HG03097 (cell line): ENCODE results near the gene SSBP3.

Source experiments
- ATAC-seq: cut with Tn5 transposase; IDR thresholded peaks from one replicate; pipeline ENCODE4 v1.9.1; 2021; ENCODE audit not compliant: unreplicated experiment, low FRiP score

The SSBP3 gene

DNA sequence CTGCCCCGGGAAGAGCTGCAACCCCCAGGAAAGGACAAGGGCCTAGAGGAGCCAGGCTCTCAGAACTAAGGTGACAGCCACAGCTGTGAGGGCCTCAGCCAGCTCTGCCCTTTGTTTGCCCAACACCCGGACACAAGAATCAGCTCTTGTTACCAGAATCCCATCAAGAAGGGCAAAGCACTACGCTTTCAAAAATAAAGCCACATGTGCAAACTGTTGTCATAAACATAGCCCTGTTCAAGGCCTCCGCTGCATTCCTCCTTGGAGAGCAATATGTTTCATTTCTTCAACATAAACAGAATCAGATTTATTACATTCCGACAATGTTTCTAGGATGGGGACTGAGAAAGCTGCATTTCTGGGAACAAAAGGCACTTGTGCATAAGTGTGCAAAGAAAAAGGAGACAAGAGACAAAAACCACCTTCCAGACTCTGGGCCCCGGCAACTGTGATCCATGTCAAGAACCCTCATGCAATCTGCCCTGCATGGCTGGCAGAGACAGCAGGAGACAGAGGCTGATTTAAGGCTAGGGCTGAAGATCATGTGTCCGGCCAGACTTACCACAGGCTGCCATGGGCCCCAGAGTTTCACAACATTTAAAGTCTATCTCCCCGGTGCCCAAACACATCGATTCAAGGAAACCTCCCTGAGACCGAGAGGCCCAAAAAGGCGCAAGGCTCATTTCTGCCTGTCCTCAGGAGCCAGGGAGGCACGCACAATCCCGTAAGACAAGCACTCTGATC is 71.0 kb downstream of the SSBP3 start:
- ATAC-seq: no peak

DNA sequence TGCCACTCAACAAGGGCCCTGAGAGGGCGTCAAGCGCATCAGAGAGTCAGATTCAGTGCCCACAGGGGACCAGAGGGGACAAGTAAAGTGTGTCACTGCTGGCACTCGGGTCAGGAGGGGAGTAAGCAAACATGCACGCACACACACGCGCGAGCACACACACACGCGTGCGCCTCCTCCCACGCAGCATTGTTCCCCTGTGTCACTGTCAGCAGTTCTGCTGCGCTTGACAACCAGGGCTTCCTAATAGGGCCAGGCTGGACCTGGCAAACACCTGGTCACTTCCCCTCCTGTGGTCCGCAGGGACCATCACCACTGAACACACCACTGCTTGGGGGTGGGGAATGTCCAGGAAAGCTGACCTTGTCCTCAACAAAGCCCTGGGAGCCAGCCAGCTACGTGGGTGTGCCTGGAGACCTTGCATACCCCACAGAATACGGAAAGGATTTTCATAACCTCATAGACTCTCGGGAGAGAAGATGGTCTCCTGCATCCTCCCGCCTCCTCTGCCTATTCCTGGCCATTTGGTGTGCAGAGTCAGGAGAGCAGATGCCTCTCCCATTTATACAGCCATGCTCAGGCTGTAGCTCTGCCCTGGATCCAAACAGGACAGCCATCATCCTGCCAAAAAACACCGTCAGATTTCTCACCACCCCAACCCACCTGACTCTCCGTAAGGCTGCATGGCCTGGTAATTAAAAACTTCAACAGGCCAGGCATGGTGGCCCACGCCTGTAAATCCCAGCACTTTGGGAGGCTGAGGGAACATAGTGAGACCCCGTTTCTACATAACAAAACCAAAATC is 73.2 kb downstream of the SSBP3 start:
- no peak for ATAC-seq

GRCh38 chr1:54331843-54332463 is 74.2 kb downstream of the SSBP3 start:
- no peak for ATAC-seq

GRCh38 chr1:54331091-54331772 is 75.0 kb downstream of the SSBP3 start:
- no peak for ATAC-seq

- no peak for ATAC-seq
These were observed 76.7 kb downstream of the SSBP3 start for GRCh38 chr1:54329312-54330003.

DNA sequence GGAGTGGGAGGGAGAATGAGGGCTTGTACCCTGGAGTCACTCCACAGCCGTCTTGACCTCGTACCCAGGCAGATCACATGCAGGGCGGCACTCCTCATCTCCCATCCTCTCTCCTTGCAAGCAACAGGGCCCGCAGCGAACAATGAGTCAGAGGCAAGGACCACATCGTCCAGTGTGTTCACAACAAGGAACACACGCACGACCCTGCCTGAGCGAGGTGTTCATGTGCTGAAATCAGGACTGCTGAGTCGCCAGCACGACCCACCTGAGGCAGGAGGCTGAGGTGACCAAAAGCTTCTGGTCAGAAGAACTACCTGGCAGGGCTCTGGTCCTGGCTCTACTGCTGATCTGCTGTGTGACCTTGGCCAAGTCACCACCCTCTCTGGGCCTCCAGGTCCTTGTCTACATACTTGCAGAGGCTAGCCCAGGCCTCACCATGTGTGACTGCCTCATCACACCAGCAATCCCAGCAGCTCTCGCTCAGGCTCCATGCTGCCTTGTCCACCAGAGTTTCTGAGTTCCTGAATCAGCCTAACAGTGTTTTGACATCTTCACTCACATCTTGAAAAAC is 78.0 kb downstream of the SSBP3 start:
- ATAC-seq: no peak

DNA sequence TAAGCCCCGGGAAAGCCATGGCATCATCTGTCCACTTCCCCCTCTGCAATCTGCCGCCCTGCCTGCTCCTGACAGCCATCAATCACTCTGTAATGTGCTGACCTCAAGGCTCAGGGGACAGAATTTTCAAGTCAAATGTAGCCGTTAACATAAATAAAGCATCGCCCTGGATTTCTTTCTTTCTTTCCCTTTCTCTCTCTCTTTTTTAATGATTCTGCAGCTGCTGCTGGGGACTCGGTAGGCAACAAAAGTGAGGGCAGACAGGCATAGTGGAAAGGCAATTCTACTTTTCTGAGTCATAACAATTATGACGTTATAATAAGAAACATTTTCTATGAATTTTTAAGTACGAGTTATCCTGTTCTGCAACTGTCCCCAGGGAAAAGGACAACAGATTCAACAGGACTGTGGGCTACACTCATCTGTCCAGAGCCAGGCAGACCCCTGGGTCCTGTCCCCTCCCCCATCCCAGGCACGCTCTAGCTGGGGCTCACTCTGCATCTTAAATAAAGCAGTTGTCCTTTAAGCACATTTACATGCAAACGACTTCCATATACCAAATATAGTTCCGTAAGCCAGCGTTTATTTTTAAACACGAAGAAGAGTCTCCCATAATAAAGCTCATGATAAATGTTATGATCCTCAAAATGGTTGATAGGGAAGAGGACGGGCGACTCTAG is 78.7 kb downstream of the SSBP3 start:
- no peak for ATAC-seq

GRCh38 chr1:54326543-54327385 is 79.4 kb downstream of the SSBP3 start:
- ATAC-seq: no peak

- no peak for ATAC-seq
These were observed 80.3 kb downstream of the SSBP3 start for GRCh38 chr1:54325703-54326461.

DNA sequence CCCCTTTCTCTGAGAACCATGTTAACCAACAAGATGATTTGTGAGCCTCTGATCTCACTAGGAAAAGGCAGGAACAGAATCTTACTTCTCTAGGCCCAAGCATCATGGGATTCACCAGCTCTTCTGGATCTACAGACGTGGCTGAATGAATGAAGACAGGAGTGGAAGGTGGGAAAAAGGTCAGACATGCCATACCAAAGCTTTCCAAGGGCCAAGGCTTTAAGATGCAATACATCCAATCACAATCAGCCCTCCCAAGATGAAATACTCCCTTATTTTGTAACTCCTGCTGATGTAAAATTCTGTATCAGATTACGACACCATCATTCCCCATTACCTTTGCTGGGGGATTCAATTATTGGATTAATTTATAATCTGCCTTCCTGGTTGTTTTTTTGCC is 80.9 kb downstream of the SSBP3 start:
- ATAC-seq: no peak

DNA sequence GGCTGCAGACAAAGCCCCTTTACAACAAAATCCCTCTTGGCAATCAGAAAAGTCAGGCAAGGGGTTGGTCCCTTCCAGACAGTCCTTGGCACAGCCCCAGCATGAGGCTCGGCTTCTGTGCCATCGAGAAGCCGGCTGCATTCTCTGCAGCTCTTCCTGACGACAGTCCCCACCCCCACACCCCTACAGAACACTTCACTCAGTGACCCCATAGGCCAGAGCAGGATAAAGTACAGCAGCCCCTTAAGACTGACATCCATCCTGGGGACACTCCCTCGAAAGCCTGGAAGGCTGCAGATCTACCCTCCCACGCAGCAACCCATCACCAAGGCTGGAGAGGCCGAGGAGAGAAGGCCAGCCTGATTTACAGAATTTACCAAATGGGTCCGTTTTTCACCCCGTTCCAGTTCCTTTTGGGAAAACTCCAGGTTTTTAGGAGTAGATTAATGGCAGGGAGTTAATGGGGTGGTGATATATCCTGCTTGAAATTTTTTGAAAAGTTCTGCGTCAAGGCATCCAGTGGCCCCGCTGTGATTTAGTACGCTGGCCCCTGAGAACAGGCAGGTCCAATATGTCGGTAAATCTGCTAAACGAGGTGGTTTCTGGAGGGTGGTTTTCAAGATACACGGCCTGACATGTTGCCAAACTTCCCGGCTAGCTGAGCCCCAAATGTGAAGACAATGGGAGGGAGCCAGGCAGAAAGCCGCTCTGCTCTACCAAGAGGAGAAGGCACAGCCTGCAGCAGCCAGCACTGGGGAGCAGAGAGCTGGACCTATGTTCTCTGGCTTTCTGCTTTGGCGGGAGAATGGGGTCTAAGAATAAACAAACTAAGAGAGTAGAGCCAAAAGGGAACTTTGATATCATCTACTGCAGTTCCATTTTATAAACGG is 81.7 kb downstream of the SSBP3 start:
- ATAC-seq: no peak

GRCh38 chr1:54323921-54324250 is 82.3 kb downstream of the SSBP3 start:
- ATAC-seq: no peak

DNA sequence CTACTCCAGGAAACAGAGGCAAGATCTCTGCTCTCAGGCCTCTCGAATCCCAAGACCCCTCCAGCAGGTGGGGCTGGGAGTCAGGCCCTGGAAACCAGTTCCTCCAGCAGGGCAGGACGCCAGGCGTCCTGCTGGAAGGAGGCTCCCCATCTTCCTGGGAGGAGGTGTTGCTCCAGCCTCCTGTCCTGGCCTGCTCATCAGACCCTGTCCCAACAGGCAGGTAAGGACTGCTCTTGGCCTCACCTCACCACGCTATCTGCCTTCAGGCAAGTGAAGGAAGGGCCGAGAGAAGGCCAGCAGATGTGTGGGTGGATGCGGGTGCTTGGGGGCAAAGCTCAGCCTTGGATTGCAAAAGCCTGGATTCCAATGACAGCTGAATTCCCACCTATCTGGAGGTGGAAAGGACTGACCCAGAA is 82.9 kb downstream of the SSBP3 start:
- ATAC-seq: no peak

GRCh38 chr1:54318246-54318814 is 87.9 kb downstream of the SSBP3 start:
- no peak for ATAC-seq

DNA sequence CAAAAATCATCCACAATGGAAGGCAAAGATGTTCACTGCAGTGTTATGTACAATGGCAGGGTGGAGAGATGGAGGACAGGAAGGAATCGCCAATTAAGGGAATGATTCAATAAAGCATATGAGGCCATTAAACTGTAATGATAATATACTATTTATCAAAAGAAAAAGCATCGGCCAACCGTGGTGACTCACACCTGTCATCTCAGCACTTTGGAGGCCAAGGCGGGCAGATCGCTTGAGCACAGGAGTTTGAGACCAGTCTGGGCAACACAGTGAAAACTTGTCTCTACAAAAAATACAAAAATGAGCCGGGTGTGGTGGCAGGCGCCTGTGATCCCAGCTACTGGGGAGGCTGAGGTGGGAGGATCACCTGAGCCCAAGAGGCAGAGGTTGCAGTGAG is 89.1 kb downstream of the SSBP3 start:
- ATAC-seq: no peak

- no peak for ATAC-seq
These were observed 91.1 kb downstream of the SSBP3 start for GRCh38 chr1:54315099-54315498.

DNA sequence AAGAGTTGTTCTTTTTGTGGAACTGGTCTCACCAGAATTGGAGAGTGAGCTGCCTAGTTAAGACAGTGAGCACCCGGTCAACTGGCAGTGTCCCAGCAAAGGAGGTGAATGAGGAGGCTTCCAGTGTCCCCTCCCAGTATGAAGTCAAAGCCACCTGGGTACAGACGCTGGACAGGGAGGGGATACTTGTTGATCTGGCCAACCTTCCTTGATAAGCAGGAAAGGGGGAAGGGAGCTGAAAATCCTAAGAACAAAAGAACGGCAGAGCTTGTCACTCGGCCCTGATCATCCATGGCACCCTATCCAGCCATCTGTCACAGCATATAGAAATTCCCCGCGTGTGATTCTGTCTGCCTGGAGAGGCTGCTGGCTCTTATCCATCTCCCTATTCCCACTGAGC is 91.5 kb downstream of the SSBP3 start:
- no peak for ATAC-seq
